G401 (cell line): ENCODE measurements around the gene SYN1. TPM values are rescaled to one million over a fixed set of nuclear protein-coding genes. Genes with fewer than 3 reads are reported as not detected.
A peak's percentile ranks its signal among the peaks of the same experiment; 100 is the strongest.

Source experiments
- DNase-seq: peaks from one replicate; pipeline ENCODE4 v3.0.0-alpha.2; 2015; ENCODE audit warnings: low spot score
- in situ Hi-C: cut with HindIII; loops from 2 replicates; pipeline ENCODE4 v1.10.0; 2016; ENCODE audit warnings: low sequenced_read_pairs, mixed read lengths
- total RNA-seq: library from RNA; depleted of rRNA; stranded (reverse); fragments of >200 nt; shearing (Covaris generic); gene quantifications from 2 replicates; pipeline ENCODE4 v1.2.3, GENCODE V29; 2014

SYN1 gene
- total RNA-seq, 1 experiment from 2014 or later: 0.61 TPM

DNA sequence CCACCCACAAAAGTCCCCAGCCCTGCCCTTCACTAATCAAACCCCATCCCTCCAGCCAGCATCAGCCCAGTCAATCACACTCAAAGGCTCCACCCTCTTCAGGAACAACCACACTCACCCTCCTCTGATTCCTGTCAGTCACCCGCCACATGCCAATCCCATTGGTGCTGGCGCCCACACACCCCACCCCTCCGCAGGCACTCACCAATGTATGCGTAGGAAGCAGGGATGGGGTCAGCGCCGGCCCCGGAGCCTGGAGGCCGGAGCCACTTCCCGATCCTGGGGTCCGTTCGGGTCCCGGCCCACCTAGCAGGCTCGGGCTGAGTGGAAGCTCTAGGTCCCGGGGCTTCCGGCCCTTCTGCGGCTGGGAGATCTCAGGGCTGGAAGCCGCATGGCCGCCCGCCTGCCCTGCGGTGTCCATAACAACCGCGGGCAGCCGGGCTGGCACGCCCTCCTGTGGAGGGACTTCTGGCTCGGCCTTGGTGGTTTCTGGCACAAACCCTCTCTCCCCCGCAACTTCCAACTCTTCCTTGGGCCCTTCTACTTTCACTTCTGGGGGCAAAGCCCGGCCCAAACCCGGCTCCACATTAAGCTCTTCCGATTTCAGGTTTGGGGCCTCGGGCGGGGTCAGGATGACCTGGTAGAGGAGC is 18.0 kb upstream of the SYN1 start:
- in situ Hi-C loops: no loop called here
- DNase-seq: peak; percentile 79

DNA sequence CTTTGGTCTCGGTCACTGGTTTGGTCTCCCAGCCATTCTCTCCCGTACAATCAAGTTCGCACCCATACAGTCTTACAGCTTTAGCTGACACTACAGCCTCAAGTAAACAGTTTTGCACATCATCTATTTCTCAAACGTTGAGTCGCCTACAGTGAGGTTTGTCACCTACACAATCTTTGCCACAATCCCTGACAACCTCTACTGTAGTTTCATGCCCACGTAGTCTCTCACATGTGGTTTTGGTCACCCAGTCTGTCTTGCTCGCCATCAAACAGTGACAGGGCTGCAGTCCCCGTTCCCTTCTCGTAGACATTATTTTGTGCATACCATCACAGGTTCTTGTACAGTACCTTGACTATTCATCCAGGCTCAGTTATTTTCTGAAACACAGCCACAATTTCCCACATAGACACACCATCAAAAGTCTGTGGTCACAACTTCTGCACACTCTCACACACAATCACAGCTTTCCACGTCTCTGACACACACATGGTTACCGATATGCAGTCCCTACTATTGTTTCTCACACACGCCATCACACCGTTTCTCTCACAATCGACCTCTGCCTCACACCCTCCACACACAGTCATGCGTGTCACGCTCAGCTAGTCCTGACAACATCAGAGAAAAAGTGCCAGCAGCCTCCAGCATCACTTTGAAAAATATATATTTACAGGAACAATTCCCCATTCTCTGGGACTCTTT is 15.4 kb upstream of the SYN1 start:
- no peak for DNase-seq
- in situ Hi-C loops: no loop called here

DNA sequence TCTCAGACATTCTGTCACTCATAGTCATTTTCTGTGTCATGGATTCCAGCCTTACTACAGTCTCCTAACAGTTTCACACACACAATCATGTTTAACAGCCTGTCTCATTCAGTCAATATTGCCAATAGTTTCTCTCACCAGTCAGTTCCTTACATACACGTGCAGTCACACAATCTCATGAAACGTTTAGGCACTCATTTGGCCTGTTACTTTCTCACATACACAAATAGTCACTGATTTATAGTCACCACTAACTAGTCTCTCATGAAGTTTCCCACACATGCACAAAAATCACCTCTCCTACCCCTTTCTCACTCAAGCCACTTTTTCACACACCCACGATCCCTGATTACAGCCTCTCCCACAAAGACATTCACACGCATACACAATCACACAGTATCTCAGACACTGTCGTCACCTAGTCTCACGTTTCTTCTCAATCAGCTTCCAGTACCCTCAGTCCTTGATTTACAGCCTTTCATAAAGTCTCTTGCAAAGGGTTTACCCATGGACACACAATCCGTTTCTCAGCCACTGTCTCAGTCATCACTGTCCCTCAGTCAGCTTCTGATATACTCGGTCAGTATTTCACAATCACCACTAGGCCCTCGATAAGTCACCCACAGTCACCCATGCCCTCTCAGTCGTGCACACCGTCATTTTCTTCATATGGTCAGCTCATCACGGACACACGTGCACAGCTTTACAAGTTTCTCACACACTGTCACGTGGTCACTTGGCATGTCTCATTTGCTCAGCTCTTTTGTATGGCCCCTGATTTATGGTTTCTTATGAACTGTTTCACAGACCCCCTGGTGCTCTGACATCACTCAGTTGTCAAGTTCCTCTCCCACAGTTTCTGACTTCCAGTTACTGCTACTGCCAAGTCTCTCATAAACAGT is 14.3 kb upstream of the SYN1 start:
- in situ Hi-C loops: no loop called here
- DNase-seq: no peak

DNA sequence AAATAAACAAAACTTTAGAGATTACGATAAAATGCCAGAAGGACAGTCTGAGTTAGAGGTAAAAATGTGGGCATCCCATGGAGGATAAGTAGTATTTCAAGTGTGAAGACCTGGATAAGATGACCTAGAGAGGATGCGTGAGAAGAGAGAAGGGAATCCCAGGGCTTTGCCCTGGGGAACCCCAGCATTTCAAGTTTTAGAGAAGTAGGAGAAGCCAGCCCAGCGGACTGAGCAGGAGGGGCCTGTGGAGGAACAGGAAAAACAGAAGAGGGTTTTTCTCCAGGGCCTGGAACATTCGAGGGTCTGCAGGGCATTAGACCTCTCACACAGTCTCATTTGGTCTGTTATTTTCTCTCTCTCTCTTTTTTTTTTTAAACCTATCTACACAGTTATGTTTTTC is 13.0 kb upstream of the SYN1 start:
- no peak for DNase-seq
- in situ Hi-C loops: no loop called here

DNA sequence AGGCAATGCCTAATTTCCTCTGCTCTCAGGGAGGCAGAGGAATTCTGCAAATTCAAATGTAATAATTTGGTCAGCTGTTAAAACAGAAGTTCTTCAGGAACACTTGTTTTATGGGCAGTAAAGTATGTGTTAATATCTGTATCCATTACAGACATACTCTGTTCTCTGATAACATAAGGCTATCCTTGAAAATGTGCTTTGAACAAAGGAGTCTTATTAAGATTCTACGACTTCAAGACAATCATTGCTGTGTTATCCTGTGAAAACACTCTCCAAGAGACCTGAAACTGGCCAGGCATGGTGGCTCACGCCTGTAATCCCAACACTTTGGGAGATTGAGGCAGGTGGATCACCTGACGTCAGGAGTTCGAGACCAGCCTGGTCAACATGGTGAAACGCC is 12.0 kb upstream of the SYN1 start:
- in situ Hi-C loops: no loop called here
- no peak for DNase-seq

DNA sequence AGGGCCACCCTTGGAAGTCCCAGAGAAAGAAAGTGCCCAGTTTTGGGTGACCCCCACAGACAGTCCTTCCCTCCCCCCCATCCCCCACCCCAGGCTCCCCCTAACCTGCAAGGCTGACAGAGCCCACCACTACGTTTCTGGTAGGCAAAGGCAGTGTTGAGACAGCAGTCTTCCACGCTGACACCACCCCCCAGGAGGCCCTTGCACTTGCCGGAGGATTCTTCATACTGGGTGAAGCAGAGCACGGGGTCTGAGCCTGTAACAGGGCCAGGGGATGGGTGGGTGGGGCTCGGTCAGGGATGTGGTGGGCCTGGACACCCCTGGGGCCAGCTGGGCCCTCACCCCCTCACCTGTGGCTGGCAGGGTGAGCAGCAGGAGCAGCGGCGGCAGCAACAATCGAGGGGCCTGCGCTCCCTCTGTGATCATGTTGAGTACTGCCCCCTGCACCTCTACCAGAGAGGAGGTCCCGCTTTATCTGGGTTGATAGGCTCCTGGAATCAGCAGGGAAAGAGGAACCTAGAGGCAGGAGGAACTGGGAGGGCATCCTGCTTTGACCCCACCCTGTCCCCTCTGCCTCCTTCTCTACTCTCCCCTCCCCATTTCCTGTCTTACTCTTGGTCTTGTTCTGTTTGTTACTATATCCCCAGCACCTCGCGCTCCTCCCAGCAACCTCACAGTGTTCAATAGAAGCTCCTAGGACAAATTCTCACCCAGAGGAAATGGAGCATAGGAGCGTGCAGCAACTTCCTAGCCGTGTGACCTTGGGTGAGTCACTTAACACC is 10.0 kb upstream of the SYN1 start, which contains the start of gene CFP:
TSS of gene CFP (minus strand) at position 512 of the 782 bp plus-strand sequence. CDS start at position 426, 86 bp downstream.
- in situ Hi-C loops: no loop called here

DNA sequence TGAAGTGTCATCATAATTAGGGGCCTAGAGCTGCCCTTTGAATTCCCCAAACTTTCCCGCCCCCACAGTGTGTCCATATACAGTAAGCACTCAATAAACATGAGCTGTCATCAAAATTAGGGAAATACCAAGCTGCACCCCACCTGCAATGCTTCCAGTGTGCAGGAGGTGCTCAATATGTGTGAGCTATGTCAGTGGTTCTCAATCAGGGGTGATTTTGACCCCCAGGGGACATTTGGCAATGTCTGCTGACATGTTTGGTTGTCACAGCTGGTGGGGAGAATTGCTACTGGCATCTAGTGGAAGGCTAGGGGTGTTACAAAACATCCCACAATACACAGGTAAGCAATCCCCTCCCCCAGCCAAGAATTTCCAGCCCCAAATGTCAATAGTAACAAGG is 9.3 kb upstream of the SYN1 start:
- no peak for DNase-seq
- in situ Hi-C loops: no loop called here

More for the DNA sequence above, 10.0 kb upstream of the SYN1 start, which contains the start of gene CFP:
- DNase-seq: no peak

DNA sequence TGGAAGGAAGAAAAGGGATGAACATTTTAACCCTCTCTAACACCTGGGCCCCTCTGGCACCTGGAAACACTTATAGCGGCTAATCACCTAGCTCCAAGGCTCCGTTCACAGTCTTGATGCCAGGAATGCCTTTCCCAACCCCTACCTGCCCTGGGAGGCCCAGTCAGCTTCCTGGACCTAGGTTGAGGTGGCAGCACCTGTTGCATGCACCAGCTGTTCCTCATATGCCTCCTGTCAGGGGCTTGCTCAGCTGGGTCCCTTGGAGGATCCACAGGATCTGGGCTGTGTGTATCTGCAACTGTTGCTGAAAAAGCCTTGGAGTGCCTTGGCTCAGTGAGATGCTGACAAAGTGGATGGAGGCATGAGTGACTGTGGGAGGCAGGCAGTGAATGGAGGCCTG is 5.7 kb upstream of the SYN1 start:
- DNase-seq: no peak
- in situ Hi-C loops: no loop called here

DNA sequence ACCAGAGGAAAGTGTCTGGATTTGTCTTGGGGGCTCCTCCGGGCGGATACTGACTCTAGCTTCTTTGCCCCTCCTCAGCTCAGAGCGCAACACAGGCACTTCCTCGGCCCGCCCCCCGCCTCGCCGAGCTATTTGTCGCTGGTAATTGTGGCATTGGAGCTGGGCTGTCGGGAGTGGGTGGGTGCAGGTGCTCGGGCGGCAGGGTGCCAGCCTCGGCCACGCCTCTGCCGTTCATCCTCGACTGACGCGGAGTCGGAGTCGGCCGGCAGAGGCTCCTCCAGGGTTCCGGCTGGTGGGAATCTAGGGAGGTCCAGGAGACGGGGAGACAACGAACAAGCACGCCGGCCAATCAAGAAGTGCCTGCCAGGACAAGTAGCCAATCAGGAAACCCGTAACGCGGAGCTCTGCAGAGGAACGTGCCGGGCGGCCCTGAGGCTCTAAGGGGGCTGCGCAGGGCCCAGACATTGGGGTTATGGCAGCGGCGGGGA is 3.9 kb upstream of the SYN1 start:
- in situ Hi-C loops: no loop called here
- DNase-seq: peak; percentile 92

DNA sequence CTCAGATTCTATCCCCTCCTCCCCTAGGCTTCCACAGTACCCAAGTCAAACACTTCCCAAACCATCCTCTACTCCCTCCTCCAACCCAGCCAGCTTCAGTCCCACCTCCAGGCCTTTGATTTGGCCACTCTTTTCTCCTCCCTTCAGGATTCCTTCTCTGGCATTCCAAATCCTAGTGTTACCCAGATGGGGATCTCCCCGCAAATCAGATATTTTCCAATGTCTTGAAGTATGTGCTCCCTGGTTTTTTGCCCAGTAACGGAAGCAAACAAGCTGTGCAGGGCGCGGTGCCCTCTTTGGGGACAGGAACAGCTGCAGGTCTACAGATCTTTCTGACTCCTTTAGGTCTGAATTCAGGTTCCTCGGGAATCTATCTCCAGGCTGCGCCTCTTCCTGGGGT is 2.2 kb upstream of the SYN1 start:
- DNase-seq: no peak
- in situ Hi-C loops: no loop called here

DNA sequence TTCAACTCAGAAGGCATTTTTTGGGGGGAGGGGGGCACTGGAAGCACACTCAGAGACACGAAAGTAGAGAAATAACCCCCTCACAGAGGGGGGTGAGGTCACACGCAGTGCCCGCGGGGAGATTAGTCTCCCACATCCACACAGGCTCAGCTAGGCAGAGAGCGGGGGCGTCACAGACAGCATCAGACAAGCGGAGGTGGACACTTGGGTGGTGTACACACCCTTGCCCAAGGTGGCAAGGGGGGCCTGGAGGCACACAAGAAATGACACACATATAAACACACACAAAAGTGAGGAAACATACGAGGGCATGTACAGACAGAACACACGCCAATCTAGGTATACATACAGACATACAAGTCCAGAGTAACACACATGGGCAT is 637 bp upstream of the SYN1 start:
- in situ Hi-C loops: no loop called here
- no peak for DNase-seq

DNA sequence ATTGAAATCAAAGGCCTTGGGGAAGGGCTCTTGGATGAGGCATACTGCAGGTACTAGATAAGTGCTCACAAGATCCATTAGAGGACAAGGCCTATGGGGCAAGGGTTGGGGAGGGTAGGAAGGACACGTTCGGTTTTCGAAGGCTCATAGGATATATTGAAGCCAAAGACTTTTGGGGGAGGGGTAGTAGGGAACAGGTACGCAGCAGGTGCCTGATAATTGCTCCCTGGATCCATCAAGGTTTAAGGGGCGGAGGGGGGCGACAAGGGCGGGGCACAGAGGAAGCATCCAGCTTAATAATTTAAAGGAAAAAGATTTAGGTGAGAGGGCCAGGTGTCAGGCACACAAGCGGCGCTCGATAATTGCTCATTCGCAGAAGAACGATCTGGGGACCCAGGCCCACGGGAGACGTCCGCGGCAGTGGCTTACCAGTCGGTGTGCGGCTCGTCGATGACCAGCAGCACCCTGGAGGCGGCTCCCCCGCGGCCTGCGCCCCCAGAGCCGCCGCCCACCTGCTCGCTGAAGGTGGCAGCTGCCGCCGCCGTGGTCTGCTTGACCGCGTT is 653 bp downstream of the SYN1 start:
- no peak for DNase-seq
- in situ Hi-C loops: no loop called here

DNA sequence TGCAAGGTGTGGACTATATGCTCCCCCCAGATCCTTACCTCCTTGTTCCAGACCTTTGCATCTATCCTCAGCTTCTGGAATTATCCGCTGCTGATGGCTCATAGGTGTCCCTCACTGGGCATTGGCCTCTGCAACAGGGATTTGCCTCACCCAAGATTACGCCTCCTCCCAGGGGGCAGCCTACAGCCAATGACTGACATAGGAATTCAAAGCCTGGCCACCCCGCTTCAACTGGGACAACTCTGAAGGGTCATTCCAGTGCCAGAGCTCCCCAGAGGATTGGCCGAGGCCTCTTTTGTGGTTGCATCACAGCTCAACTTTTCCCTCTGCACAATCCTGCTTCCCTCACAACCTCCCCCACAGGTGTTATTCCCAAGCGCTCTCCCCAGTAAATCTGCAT is 5.0 kb downstream of the SYN1 start:
- DNase-seq: no peak
- in situ Hi-C loops: no loop called here

DNA sequence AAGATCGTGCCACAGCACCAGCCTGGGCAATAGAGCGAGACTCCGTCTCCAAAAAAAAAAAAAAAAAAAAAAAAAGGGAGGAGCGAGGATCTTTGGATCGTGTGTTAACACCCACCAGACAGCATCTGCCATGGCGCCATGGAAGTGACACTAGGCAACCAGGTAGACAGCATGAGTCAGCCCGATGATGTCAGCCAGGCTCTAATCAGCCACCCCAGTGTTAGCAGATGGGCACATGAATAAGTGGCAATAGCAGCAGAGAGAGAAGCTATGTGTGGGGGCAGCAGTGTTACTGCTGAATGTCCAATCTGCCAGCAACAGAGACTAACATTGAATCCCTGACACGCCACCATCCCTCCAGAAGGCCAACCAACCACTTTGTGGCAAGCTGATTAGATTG is 6.6 kb downstream of the SYN1 start:
- in situ Hi-C loops: no loop called here
- peak; percentile 75 for DNase-seq

DNA sequence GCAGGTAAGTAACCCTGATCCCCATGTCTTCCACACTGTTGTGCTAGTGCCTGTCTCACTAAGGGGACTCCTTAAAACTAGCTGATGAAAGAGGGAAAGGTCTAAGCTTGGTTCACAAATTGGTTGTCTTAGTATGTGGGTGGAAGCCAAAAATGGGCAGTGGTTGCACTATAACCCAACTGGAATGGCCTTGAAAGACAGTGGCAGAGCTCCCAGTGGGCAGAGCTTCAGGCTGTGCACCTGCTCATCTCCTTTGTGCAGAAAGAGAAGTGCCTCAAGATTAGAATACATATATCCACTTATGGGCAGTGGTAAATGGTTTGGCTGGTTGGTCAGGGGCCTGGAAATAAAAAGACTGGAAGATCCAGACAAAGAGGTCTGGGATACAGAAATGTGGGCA is 7.2 kb downstream of the SYN1 start:
- in situ Hi-C loops: no loop called here
- no peak for DNase-seq

DNA sequence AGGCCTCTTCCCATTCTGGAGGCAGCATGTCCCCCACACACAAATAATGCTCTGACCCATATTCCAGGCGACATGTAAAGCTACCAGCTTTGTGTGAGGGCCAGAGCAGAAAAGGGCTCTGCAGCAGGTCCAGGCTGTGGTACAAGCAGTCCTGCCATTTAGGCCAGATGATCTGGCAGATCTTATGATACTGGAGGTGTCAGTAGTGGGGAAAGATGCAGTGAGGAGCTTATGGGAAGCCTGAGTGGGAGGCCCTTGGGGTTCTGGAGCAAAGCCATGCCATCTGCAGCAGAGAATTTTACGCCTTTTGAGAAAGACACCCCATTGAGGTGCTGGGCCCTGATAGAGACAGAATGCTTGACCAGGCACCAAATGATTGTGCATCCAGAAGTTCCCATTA is 7.7 kb downstream of the SYN1 start:
- in situ Hi-C loops: no loop called here
- peak; percentile 78 for DNase-seq

DNA sequence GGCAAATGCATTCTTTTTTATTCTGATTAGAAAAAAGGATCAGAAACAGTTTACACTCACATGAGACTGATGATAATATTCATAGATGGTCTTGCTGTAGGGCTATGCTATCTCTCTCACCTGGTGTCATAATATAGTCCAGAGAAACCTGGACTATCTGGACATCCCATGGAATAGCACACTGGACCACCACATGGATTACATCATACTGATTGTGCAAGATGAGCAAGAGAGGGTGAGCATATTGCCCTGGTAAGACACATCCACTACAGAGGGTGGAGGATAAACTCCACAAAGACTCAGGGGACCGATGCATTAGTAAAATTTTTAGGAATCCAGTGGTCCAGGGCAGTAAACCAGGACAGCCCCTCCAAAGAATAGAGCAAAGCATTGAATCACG is 8.2 kb downstream of the SYN1 start:
- in situ Hi-C loops: no loop called here

DNA sequence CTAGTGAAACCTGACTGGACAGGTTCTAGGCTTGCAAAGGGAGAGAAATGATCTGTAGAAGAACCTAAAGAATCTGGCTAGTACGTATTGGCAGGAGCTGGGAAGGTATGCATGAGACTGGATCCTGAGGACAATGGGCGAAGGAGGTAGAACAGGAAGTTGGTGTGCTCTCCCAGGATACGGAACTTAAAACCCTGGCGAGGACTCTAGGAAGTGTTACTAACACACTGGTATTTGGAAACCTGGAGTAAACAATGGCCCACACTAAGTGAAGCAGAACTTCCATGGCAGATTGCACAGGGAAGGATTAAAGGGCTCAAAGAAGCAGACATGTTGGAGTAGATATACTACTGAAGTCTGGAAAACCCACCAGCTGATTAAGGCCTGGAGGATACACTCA is 9.1 kb downstream of the SYN1 start:
- DNase-seq: no peak
- in situ Hi-C loops: no loop called here

More for the DNA sequence above, 8.2 kb downstream of the SYN1 start:
- no peak for DNase-seq
